Measurements from ENCODE around the gene AXIN2. TPM values are rescaled to one million over a fixed set of nuclear protein-coding genes. Genes with fewer than 3 reads are reported as not detected.

The AXIN2 gene
- total RNA-seq, 1 experiment from 2014 or later, result 2.4 TPM

- BruUV-seq (replicated peaks), result no TSS peak
- CTCF ChIA-PET, result no interaction called here
- POLR2A ChIA-PET, result no interaction called here
Measured at GRCh38 chr17:65482201-65482600, 79.2 kb downstream of the AXIN2 start.

GRCh38 chr17:65479282-65479681 lies 82.2 kb downstream of the AXIN2 start:
- TF ChIP-seq POLR2AphosphoS5 (IDR thresholded peaks at IDR 0.05; ENCODE audit: low read depth, low read length), result no peak
- TF ChIP-seq, protein P1, sequence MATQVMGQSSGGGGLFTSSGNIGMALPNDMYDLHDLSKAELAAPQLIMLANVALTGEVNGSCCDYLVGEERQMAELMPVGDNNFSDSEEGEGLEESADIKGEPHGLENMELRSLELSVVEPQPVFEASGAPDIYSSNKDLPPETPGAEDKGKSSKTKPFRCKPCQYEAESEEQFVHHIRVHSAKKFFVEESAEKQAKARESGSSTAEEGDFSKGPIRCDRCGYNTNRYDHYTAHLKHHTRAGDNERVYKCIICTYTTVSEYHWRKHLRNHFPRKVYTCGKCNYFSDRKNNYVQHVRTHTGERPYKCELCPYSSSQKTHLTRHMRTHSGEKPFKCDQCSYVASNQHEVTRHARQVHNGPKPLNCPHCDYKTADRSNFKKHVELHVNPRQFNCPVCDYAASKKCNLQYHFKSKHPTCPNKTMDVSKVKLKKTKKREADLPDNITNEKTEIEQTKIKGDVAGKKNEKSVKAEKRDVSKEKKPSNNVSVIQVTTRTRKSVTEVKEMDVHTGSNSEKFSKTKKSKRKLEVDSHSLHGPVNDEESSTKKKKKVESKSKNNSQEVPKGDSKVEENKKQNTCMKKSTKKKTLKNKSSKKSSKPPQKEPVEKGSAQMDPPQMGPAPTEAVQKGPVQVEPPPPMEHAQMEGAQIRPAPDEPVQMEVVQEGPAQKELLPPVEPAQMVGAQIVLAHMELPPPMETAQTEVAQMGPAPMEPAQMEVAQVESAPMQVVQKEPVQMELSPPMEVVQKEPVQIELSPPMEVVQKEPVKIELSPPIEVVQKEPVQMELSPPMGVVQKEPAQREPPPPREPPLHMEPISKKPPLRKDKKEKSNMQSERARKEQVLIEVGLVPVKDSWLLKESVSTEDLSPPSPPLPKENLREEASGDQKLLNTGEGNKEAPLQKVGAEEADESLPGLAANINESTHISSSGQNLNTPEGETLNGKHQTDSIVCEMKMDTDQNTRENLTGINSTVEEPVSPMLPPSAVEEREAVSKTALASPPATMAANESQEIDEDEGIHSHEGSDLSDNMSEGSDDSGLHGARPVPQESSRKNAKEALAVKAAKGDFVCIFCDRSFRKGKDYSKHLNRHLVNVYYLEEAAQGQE (IDR thresholded peaks at IDR 0.05; ENCODE audit: insufficient read depth in 1 of 2, low read depth in 2 of 2, low read length in 1 of 2), result no peak
- TF ChIP-seq TCF7L2 (IDR thresholded peaks at IDR 0.05; ENCODE audit: low read depth, low read length), result no peak
- TF ChIP-seq, protein P2, sequence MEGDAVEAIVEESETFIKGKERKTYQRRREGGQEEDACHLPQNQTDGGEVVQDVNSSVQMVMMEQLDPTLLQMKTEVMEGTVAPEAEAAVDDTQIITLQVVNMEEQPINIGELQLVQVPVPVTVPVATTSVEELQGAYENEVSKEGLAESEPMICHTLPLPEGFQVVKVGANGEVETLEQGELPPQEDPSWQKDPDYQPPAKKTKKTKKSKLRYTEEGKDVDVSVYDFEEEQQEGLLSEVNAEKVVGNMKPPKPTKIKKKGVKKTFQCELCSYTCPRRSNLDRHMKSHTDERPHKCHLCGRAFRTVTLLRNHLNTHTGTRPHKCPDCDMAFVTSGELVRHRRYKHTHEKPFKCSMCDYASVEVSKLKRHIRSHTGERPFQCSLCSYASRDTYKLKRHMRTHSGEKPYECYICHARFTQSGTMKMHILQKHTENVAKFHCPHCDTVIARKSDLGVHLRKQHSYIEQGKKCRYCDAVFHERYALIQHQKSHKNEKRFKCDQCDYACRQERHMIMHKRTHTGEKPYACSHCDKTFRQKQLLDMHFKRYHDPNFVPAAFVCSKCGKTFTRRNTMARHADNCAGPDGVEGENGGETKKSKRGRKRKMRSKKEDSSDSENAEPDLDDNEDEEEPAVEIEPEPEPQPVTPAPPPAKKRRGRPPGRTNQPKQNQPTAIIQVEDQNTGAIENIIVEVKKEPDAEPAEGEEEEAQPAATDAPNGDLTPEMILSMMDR (IDR thresholded peaks at IDR 0.05), result no peak
- TF ChIP-seq SIN3A (IDR thresholded peaks at IDR 0.05; ENCODE audit: borderline replicate concordance, insufficient read depth, low read depth, low read length), result no peak
- DNase-seq (ENCODE audit: low read depth, low spot score) (no peak), ATAC-seq (no peak)
- Histone ChIP-seq H3K4me1 (ENCODE audit: control insufficient read depth, insufficient read depth, low read length) (no peaks in the 10 kb centered on the region), H3K4me3 (ENCODE audit: low read depth in 2 of 2, low read length in 2 of 2) (no peak overlapping the region), H3K9me3 (ENCODE audit: control insufficient read depth, insufficient read depth, low read depth, low read length) (no peaks in the 10 kb centered on the region), H3K36me3 (ENCODE audit: control insufficient read depth, insufficient read depth, low read length) (no peaks in the 10 kb centered on the region), H3K27me3 (ENCODE audit: control insufficient read depth, insufficient read depth, low read length) (no peaks in the 10 kb centered on the region; the same call in 1 of the 2 replicates), H3K27ac (ENCODE audit: low read length) (no peak overlapping the region)
- intact Hi-C loops (cut with micrococcal nuclease; ENCODE audit: unreplicated experiment), result no loop called here
- no TSS peak for BruUV-seq (replicated peaks)
- POLR2A ChIA-PET, result no interaction called here
- CTCF ChIA-PET, result no interaction called here
- in situ Hi-C loops (cut with HindIII; ENCODE audit: low pct_unique_long_range_greater_than_20kb, low sequenced_read_pairs), result no loop called here

More at GRCh38 chr17:65482201-65482600, 79.2 kb downstream of the AXIN2 start:
- DNase-seq (ENCODE audit: low read depth, low spot score) (no peak), ATAC-seq (no peak)
- H3K4me1 ChIP-seq (ENCODE audit: control insufficient read depth, insufficient read depth, low read length), result no peaks in the 10 kb centered on the region
- H3K27me3 ChIP-seq (ENCODE audit: control insufficient read depth, insufficient read depth, low read length), result no peaks in the 10 kb centered on the region; the same call in none of the 2 replicates
- in situ Hi-C loops (cut with HindIII; ENCODE audit: low pct_unique_long_range_greater_than_20kb, low sequenced_read_pairs), result no loop called here
- H3K4me3 ChIP-seq (ENCODE audit: low read depth in 2 of 2, low read length in 2 of 2), result no peak overlapping the region
- TF ChIP-seq, protein P2 (IDR thresholded peaks at IDR 0.05), result no peak
- no peak for TF ChIP-seq SIN3A (IDR thresholded peaks at IDR 0.05; ENCODE audit: borderline replicate concordance, insufficient read depth, low read depth, low read length)
- TF ChIP-seq, protein P1 (IDR thresholded peaks at IDR 0.05; ENCODE audit: insufficient read depth in 1 of 2, low read depth in 2 of 2, low read length in 1 of 2), result no peak
- TF ChIP-seq POLR2AphosphoS5 (IDR thresholded peaks at IDR 0.05; ENCODE audit: low read depth, low read length), result no peak
- TF ChIP-seq TCF7L2 (IDR thresholded peaks at IDR 0.05; ENCODE audit: low read depth, low read length), result no peak
- H3K36me3 ChIP-seq (ENCODE audit: control insufficient read depth, insufficient read depth, low read length), result no peaks in the 10 kb centered on the region
- no peaks in the 10 kb centered on the region for H3K9me3 ChIP-seq (ENCODE audit: control insufficient read depth, insufficient read depth, low read depth, low read length)
- H3K27ac ChIP-seq (ENCODE audit: low read length), result no peak overlapping the region
- intact Hi-C loops (cut with micrococcal nuclease; ENCODE audit: unreplicated experiment), result no loop called here
